Astrocyte of the cerebellum (primary cell): ENCODE results near the gene SLC25A51.

Experiments
- DNase-seq: peaks from one replicate; pipeline ENCODE4 v3.0.0-alpha.2; 2011; ENCODE audit warnings: low read depth
- H3K4me3 ChIP-seq: 2 replicates; pipeline ENCODE4 v1.5.1; 2011; ENCODE audit warnings: mild to moderate bottlenecking, low read depth, low read length, moderate library complexity
- in situ Hi-C: cut with HindIII; loops from 2 replicates; pipeline ENCODE4 v1.10.0; 2017; ENCODE audit warnings: low sequenced_read_pairs
- TF ChIP-seq, protein P1 (sequence below): IDR thresholded peaks from 2 replicates; pipeline ENCODE4 v1.5.1; 2012; ENCODE audit warnings: low read length, low read depth, moderate library complexity, mild to moderate bottlenecking; ENCODE audit errors: missing control alignments

SLC25A51 gene

GRCh38 chr9:37928552-37929430, 24.9 kb upstream of the SLC25A51 start:
- in situ Hi-C loops = no loop called here
- TF ChIP-seq, protein P1, sequence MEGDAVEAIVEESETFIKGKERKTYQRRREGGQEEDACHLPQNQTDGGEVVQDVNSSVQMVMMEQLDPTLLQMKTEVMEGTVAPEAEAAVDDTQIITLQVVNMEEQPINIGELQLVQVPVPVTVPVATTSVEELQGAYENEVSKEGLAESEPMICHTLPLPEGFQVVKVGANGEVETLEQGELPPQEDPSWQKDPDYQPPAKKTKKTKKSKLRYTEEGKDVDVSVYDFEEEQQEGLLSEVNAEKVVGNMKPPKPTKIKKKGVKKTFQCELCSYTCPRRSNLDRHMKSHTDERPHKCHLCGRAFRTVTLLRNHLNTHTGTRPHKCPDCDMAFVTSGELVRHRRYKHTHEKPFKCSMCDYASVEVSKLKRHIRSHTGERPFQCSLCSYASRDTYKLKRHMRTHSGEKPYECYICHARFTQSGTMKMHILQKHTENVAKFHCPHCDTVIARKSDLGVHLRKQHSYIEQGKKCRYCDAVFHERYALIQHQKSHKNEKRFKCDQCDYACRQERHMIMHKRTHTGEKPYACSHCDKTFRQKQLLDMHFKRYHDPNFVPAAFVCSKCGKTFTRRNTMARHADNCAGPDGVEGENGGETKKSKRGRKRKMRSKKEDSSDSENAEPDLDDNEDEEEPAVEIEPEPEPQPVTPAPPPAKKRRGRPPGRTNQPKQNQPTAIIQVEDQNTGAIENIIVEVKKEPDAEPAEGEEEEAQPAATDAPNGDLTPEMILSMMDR = no peak
- H3K4me3 ChIP-seq = no peak overlapping the region
- DNase-seq = no peak

- DNase-seq = no peak
- in situ Hi-C loops = no loop called here
- TF ChIP-seq, protein P1 = no peak
Measured at GRCh38 chr9:37927601-37928551, 23.9 kb upstream of the SLC25A51 start.

GRCh38 chr9:37927132-37927531, 23.2 kb upstream of the SLC25A51 start:
- no peak overlapping the region for H3K4me3 ChIP-seq
- DNase-seq = no peak
- TF ChIP-seq, protein P1 = no peak
- in situ Hi-C loops = no loop called here

More at GRCh38 chr9:37927601-37928551, 23.9 kb upstream of the SLC25A51 start:
- no peak overlapping the region for H3K4me3 ChIP-seq

- TF ChIP-seq, protein P1 = no peak
- no peak overlapping the region for H3K4me3 ChIP-seq
- in situ Hi-C loops = no loop called here
- DNase-seq = no peak
Measured at GRCh38 chr9:37926737-37927118, 22.8 kb upstream of the SLC25A51 start.

DNA sequence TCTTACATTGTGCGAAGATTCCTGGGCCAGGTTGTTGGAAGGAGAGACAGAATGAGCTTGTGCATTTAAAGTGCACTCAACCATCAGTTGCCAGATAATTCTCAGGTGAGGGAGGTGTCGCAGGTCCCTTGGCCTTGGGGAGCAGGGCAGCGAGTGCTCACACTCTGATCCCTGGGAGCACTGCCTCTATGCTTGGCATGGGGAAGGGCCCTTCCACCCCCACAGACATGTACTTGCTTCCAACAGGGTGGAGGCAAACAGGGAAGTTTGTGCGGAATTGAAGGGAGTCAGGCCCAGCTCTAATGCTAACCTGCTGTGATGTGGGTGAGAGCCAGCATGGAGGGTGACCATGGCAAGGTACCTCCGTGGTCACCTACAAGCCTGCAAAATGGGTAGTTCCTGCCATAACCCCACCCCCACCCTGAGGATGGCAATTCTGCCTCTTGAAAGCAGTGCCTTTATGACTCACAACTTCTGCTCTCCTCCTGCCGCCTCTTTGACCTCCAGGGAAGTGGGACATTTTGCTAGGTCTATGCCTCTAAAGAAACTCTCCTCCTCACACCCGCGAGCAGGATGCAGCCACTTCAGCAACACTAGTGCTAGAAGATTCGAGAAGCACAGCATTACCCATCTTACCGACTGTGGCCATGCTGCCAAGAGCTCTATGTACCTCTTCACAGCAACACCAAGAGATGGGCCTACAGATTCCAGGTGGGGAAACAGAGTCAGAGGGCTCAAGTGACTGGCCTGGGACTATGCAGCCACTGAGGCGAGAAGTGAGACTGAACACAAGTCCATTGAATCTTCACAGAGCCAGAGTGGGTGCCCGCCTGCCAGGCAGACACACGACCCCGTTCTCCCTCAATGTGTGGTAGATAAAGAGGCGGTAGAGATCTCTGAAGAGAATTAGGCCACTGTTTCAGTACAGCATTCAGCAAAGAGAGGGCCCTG, 22.1 kb upstream of the SLC25A51 start:
- no peak for DNase-seq
- TF ChIP-seq, protein P1 = no peak
- in situ Hi-C loops = no loop called here

More for the DNA sequence above, 22.1 kb upstream of the SLC25A51 start:
- H3K4me3 ChIP-seq = no peak overlapping the region
